ENCODE results near the gene NUMB.

Gene NUMB

GRCh38 chr14:73457041-73457923 lies 1.1 kb downstream of the NUMB start:
- peak in 2 of 3 donors; percentile 0 to 2 for DNase-seq
- peak overlapping the region; percentile 74 for H3K27ac ChIP-seq (ENCODE audit: insufficient read depth, low read length, poor library complexity, severe bottlenecking)
- no peaks in the 10 kb centered on the region for H3K27me3 ChIP-seq (replicated peaks; ENCODE audit: control insufficient read depth, insufficient read depth, low read length, poor library complexity, severe bottlenecking)
- no peaks in the 10 kb centered on the region for H3K9me3 ChIP-seq (ENCODE audit: control insufficient read depth, low read length)
- no peaks in the 10 kb centered on the region for H3K36me3 ChIP-seq (ENCODE audit: control insufficient read depth, insufficient read depth, low read length)
- H3K4me3 ChIP-seq (ENCODE audit: insufficient read depth, low read depth, low read length, poor library complexity, severe bottlenecking), result peak overlapping the region; percentile 91
- H3K4me1 ChIP-seq (ENCODE audit: control insufficient read depth, insufficient read depth, low read length, poor library complexity, severe bottlenecking), result peaks cover 3% of the 10 kb centered on the region

GRCh38 chr14:73455294-73455693 lies 3.1 kb downstream of the NUMB start:
- H3K4me3 ChIP-seq (ENCODE audit: insufficient read depth, low read depth, low read length, poor library complexity, severe bottlenecking), result no peak overlapping the region
- no peaks in the 10 kb centered on the region for H3K36me3 ChIP-seq (ENCODE audit: control insufficient read depth, insufficient read depth, low read length)
- no peak overlapping the region for H3K27ac ChIP-seq (ENCODE audit: insufficient read depth, low read length, poor library complexity, severe bottlenecking)
- no peak for DNase-seq
- no peaks in the 10 kb centered on the region for H3K27me3 ChIP-seq (replicated peaks; ENCODE audit: control insufficient read depth, insufficient read depth, low read length, poor library complexity, severe bottlenecking)
- no peaks in the 10 kb centered on the region for H3K9me3 ChIP-seq (ENCODE audit: control insufficient read depth, low read length)
- H3K4me1 ChIP-seq (ENCODE audit: control insufficient read depth, insufficient read depth, low read length, poor library complexity, severe bottlenecking), result peaks cover 3% of the 10 kb centered on the region

- Histone ChIP-seq H3K9me3 (ENCODE audit: control insufficient read depth, low read length) (no peaks in the 10 kb centered on the region), H3K27me3 (replicated peaks; ENCODE audit: control insufficient read depth, insufficient read depth, low read length, poor library complexity, severe bottlenecking) (no peaks in the 10 kb centered on the region), H3K36me3 (ENCODE audit: control insufficient read depth, insufficient read depth, low read length) (no peaks in the 10 kb centered on the region), H3K4me3 (ENCODE audit: insufficient read depth, low read depth, low read length, poor library complexity, severe bottlenecking) (no peak overlapping the region), H3K27ac (ENCODE audit: insufficient read depth, low read length, poor library complexity, severe bottlenecking) (no peak overlapping the region), H3K4me1 (ENCODE audit: control insufficient read depth, insufficient read depth, low read length, poor library complexity, severe bottlenecking) (peaks cover 3% of the 10 kb centered on the region)
- no peak for DNase-seq
Measured at GRCh38 chr14:73452341-73453186, 5.8 kb downstream of the NUMB start.

- no peak overlapping the region for H3K4me3 ChIP-seq (ENCODE audit: insufficient read depth, low read depth, low read length, poor library complexity, severe bottlenecking)
- H3K27me3 ChIP-seq (replicated peaks; ENCODE audit: control insufficient read depth, insufficient read depth, low read length, poor library complexity, severe bottlenecking), result no peaks in the 10 kb centered on the region
- no peak for DNase-seq
- no peaks in the 10 kb centered on the region for H3K4me1 ChIP-seq (ENCODE audit: control insufficient read depth, insufficient read depth, low read length, poor library complexity, severe bottlenecking)
- H3K9me3 ChIP-seq (ENCODE audit: control insufficient read depth, low read length), result no peaks in the 10 kb centered on the region
- H3K36me3 ChIP-seq (ENCODE audit: control insufficient read depth, insufficient read depth, low read length), result no peaks in the 10 kb centered on the region
- H3K27ac ChIP-seq (ENCODE audit: insufficient read depth, low read length, poor library complexity, severe bottlenecking), result no peak overlapping the region
Measured at GRCh38 chr14:73443758-73444157, 14.6 kb downstream of the NUMB start.

GRCh38 chr14:73441286-73441685 lies 17.1 kb downstream of the NUMB start:
- Histone ChIP-seq H3K4me1 (ENCODE audit: control insufficient read depth, insufficient read depth, low read length, poor library complexity, severe bottlenecking) (no peaks in the 10 kb centered on the region), H3K9me3 (ENCODE audit: control insufficient read depth, low read length) (no peaks in the 10 kb centered on the region), H3K27ac (ENCODE audit: insufficient read depth, low read length, poor library complexity, severe bottlenecking) (no peak overlapping the region), H3K27me3 (replicated peaks; ENCODE audit: control insufficient read depth, insufficient read depth, low read length, poor library complexity, severe bottlenecking) (no peaks in the 10 kb centered on the region), H3K4me3 (ENCODE audit: insufficient read depth, low read depth, low read length, poor library complexity, severe bottlenecking) (no peak overlapping the region), H3K36me3 (ENCODE audit: control insufficient read depth, insufficient read depth, low read length) (no peaks in the 10 kb centered on the region)
- no peak for DNase-seq

- no peak for DNase-seq
- Histone ChIP-seq H3K27ac (ENCODE audit: insufficient read depth, low read length, poor library complexity, severe bottlenecking) (no peak overlapping the region), H3K36me3 (ENCODE audit: control insufficient read depth, insufficient read depth, low read length) (no peaks in the 10 kb centered on the region), H3K27me3 (replicated peaks; ENCODE audit: control insufficient read depth, insufficient read depth, low read length, poor library complexity, severe bottlenecking) (no peaks in the 10 kb centered on the region), H3K4me3 (ENCODE audit: insufficient read depth, low read depth, low read length, poor library complexity, severe bottlenecking) (no peak overlapping the region), H3K4me1 (ENCODE audit: control insufficient read depth, insufficient read depth, low read length, poor library complexity, severe bottlenecking) (no peaks in the 10 kb centered on the region), H3K9me3 (ENCODE audit: control insufficient read depth, low read length) (no peaks in the 10 kb centered on the region)
Measured at GRCh38 chr14:73438993-73439392, 19.4 kb downstream of the NUMB start.

GRCh38 chr14:73437206-73437605 lies 21.1 kb downstream of the NUMB start:
- Histone ChIP-seq H3K36me3 (ENCODE audit: control insufficient read depth, insufficient read depth, low read length) (no peaks in the 10 kb centered on the region), H3K4me3 (ENCODE audit: insufficient read depth, low read depth, low read length, poor library complexity, severe bottlenecking) (no peak overlapping the region), H3K4me1 (ENCODE audit: control insufficient read depth, insufficient read depth, low read length, poor library complexity, severe bottlenecking) (no peaks in the 10 kb centered on the region), H3K9me3 (ENCODE audit: control insufficient read depth, low read length) (no peaks in the 10 kb centered on the region), H3K27ac (ENCODE audit: insufficient read depth, low read length, poor library complexity, severe bottlenecking) (no peak overlapping the region), H3K27me3 (replicated peaks; ENCODE audit: control insufficient read depth, insufficient read depth, low read length, poor library complexity, severe bottlenecking) (no peaks in the 10 kb centered on the region)
- no peak for DNase-seq

- no peaks in the 10 kb centered on the region for H3K27me3 ChIP-seq (replicated peaks; ENCODE audit: control insufficient read depth, insufficient read depth, low read length, poor library complexity, severe bottlenecking)
Measured at GRCh38 chr14:73432124-73432523, 26.2 kb downstream of the NUMB start.

GRCh38 chr14:73428353-73428824 lies 30.0 kb downstream of the NUMB start:
- H3K36me3 ChIP-seq (ENCODE audit: control insufficient read depth, insufficient read depth, low read length), result no peaks in the 10 kb centered on the region
- no peak for DNase-seq
- H3K9me3 ChIP-seq (ENCODE audit: control insufficient read depth, low read length), result no peaks in the 10 kb centered on the region
- no peaks in the 10 kb centered on the region for H3K27me3 ChIP-seq (replicated peaks; ENCODE audit: control insufficient read depth, insufficient read depth, low read length, poor library complexity, severe bottlenecking)
- H3K4me3 ChIP-seq (ENCODE audit: insufficient read depth, low read depth, low read length, poor library complexity, severe bottlenecking), result no peak overlapping the region
- no peaks in the 10 kb centered on the region for H3K4me1 ChIP-seq (ENCODE audit: control insufficient read depth, insufficient read depth, low read length, poor library complexity, severe bottlenecking)
- H3K27ac ChIP-seq (ENCODE audit: insufficient read depth, low read length, poor library complexity, severe bottlenecking), result no peak overlapping the region

More at GRCh38 chr14:73432124-73432523, 26.2 kb downstream of the NUMB start:
- DNase-seq, result no peak
- Histone ChIP-seq H3K4me3 (ENCODE audit: insufficient read depth, low read depth, low read length, poor library complexity, severe bottlenecking) (no peak overlapping the region), H3K36me3 (ENCODE audit: control insufficient read depth, insufficient read depth, low read length) (no peaks in the 10 kb centered on the region), H3K9me3 (ENCODE audit: control insufficient read depth, low read length) (no peaks in the 10 kb centered on the region), H3K4me1 (ENCODE audit: control insufficient read depth, insufficient read depth, low read length, poor library complexity, severe bottlenecking) (no peaks in the 10 kb centered on the region), H3K27ac (ENCODE audit: insufficient read depth, low read length, poor library complexity, severe bottlenecking) (no peak overlapping the region)

Measured in effector memory CD4-positive, alpha-beta T cell (primary cell).